Suprapubic skin (tissue), 3 donors: ENCODE data around the gene GNAI1.

Experiments
- POLR2A ChIP-seq, 2 donors: fragments of 450-650 bp; IDR thresholded peaks; one replicate each; pipeline ENCODE4 v1.6.1; 2017; ENCODE audit warnings: antibody characterized with exemption in 2 of 2, mild to moderate bottlenecking in 2 of 2, moderate library complexity in 2 of 2
- TF ChIP-seq, protein P1 (sequence below), 2 donors: fragments of 200-600 bp in 1 of 2; fragments of 450-650 bp in 1 of 2; sonication (generic) in 1 of 2; IDR thresholded peaks; one replicate each; pipeline ENCODE4 v1.5.1; 2016 to 2019; ENCODE audit warnings: antibody characterized with exemption in 2 of 2, mild to moderate bottlenecking in 1 of 2, moderate library complexity in 1 of 2

GRCh38 chr7:80263821-80264220 lies 129.2 kb downstream of the GNAI1 start:
- TF ChIP-seq, protein P1, sequence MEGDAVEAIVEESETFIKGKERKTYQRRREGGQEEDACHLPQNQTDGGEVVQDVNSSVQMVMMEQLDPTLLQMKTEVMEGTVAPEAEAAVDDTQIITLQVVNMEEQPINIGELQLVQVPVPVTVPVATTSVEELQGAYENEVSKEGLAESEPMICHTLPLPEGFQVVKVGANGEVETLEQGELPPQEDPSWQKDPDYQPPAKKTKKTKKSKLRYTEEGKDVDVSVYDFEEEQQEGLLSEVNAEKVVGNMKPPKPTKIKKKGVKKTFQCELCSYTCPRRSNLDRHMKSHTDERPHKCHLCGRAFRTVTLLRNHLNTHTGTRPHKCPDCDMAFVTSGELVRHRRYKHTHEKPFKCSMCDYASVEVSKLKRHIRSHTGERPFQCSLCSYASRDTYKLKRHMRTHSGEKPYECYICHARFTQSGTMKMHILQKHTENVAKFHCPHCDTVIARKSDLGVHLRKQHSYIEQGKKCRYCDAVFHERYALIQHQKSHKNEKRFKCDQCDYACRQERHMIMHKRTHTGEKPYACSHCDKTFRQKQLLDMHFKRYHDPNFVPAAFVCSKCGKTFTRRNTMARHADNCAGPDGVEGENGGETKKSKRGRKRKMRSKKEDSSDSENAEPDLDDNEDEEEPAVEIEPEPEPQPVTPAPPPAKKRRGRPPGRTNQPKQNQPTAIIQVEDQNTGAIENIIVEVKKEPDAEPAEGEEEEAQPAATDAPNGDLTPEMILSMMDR (IDR thresholded peaks at IDR 0.05) = no peak
- TF ChIP-seq POLR2A (IDR thresholded peaks at IDR 0.05) = no peak
